ENCODE measurements around the gene GPSM1.

DNA sequence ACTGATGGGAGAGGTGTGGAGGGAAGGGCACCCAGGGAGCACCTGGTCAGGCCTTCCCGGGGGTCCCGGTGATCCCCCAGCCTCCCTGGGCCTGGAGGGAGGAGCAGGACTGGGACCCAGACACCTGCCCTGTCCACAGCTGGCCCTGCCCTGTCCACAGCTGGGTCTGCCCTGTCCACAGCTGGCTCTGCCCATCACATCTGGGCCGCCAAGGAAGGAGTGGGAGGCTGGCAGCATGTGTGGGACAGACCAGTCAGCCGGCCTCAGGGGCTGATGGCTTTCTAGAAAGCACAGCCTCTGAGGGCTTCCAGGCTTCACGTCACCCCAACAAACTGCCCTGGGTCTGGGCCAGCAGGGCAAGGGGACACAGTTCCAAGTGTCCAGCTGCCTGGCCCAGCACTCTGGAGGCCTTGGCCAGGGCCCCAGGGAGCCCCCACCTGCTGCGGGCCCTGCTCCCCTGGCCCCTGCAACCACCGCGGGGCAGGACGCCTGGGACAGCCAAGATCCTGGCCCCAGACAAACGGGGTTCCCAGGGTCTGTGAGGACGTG, 24.0 kb downstream of the GPSM1 start:
- TF ChIP-seq, protein P1, sequence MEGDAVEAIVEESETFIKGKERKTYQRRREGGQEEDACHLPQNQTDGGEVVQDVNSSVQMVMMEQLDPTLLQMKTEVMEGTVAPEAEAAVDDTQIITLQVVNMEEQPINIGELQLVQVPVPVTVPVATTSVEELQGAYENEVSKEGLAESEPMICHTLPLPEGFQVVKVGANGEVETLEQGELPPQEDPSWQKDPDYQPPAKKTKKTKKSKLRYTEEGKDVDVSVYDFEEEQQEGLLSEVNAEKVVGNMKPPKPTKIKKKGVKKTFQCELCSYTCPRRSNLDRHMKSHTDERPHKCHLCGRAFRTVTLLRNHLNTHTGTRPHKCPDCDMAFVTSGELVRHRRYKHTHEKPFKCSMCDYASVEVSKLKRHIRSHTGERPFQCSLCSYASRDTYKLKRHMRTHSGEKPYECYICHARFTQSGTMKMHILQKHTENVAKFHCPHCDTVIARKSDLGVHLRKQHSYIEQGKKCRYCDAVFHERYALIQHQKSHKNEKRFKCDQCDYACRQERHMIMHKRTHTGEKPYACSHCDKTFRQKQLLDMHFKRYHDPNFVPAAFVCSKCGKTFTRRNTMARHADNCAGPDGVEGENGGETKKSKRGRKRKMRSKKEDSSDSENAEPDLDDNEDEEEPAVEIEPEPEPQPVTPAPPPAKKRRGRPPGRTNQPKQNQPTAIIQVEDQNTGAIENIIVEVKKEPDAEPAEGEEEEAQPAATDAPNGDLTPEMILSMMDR (conservative IDR thresholded peaks at IDR 0.05 in 1 of 2, IDR thresholded peaks at IDR 0.05 in 1 of 2; ENCODE audit: extremely low read depth in 1 of 2, insufficient read depth in 1 of 2, low read depth in 1 of 2, low read length in 2 of 2), result no peak
- no peak for TF ChIP-seq EZH2 (IDR thresholded peaks at IDR 0.05; ENCODE audit: borderline replicate concordance, low read length)

All from mammary epithelial cell (primary cell).